Chondrocyte (in vitro differentiated cells): ENCODE measurements around the gene CCNDBP1. TPM values are rescaled to one million over a fixed set of nuclear protein-coding genes. Genes with fewer than 3 reads are reported as not detected.

Experiments used
- DNase-seq: peaks from one replicate; pipeline ENCODE4 v3.0.0; 2021; ENCODE audit warnings: mixed read lengths, low spot score
- H3K27ac Mint-ChIP-seq: one replicate; pipeline ENCODE4 v1.8.0; 2021; ENCODE audit warnings: mild to moderate bottlenecking, moderate library complexity, mixed read lengths; ENCODE audit not compliant: unreplicated experiment
- H3K27me3 Mint-ChIP-seq: 2 replicates; pipeline ENCODE4 v1.8.0; 2021; ENCODE audit warnings: low read depth, mixed read lengths
- H3K36me3 Mint-ChIP-seq: 2 replicates; pipeline ENCODE4 v1.8.0; 2021; ENCODE audit warnings: low read depth, mixed read lengths
- H3K4me1 Mint-ChIP-seq: 2 replicates; pipeline ENCODE4 v1.8.0; 2021; ENCODE audit warnings: low read depth, mild to moderate bottlenecking, mixed read lengths
- H3K4me3 Mint-ChIP-seq: one replicate; pipeline ENCODE4 v1.8.0; 2021; ENCODE audit warnings: mild to moderate bottlenecking, moderate library complexity, mixed read lengths; ENCODE audit not compliant: unreplicated experiment
- H3K9me3 Mint-ChIP-seq: 2 replicates; pipeline ENCODE4 v1.8.0; 2021; ENCODE audit warnings: low read depth, mixed read lengths
- CTCF ChIP-seq: fragments of 200-600 bp; sonication (generic); IDR thresholded peaks from 2 replicates; pipeline ENCODE4 v1.5.0; 2021; ENCODE audit warnings: antibody characterized with exemption, mild to moderate bottlenecking, moderate library complexity
- total RNA-seq: library from RNA; stranded (reverse); gene quantifications from 3 replicates; pipeline ENCODE4 v1.2.1, GENCODE V29; 2021

The CCNDBP1 gene
- total RNA-seq, 1 donor from 2014 or later: 40.1 TPM

GRCh38 chr15:43209059-43209824 lies 24.0 kb downstream of the CCNDBP1 start:
- peak; percentile 36 for TF ChIP-seq CTCF
- Mint-ChIP-seq H3K4me3 (no peak overlapping the region), H3K36me3 (peaks cover under 1% of the 10 kb centered on the region), H3K27ac (no peak overlapping the region), H3K9me3 (no peaks in the 10 kb centered on the region), H3K27me3 (peaks cover 45% of the 10 kb centered on the region), H3K4me1 (peaks cover 2% of the 10 kb centered on the region)
- no peak for DNase-seq

- Mint-ChIP-seq H3K9me3 (no peaks in the 10 kb centered on the region), H3K27ac (no peak overlapping the region), H3K27me3 (peaks cover 44% of the 10 kb centered on the region), H3K36me3 (no peaks in the 10 kb centered on the region), H3K4me3 (no peak overlapping the region), H3K4me1 (no peaks in the 10 kb centered on the region)
- no peak for TF ChIP-seq CTCF
- no peak for DNase-seq
Measured at GRCh38 chr15:43210172-43210745, 25.1 kb downstream of the CCNDBP1 start.

GRCh38 chr15:43210807-43211206 lies 25.6 kb downstream of the CCNDBP1 start:
- H3K27me3 Mint-ChIP-seq: peaks cover 44% of the 10 kb centered on the region
- no peak overlapping the region for H3K27ac Mint-ChIP-seq
- no peaks in the 10 kb centered on the region for H3K36me3 Mint-ChIP-seq
- no peak for DNase-seq
- no peaks in the 10 kb centered on the region for H3K9me3 Mint-ChIP-seq
- TF ChIP-seq CTCF: no peak
- H3K4me3 Mint-ChIP-seq: no peak overlapping the region
- H3K4me1 Mint-ChIP-seq: no peaks in the 10 kb centered on the region

GRCh38 chr15:43211224-43211735 lies 26.1 kb downstream of the CCNDBP1 start:
- H3K27me3 Mint-ChIP-seq: peaks cover 40% of the 10 kb centered on the region
- no peak overlapping the region for H3K4me3 Mint-ChIP-seq
- DNase-seq: no peak
- H3K4me1 Mint-ChIP-seq: no peaks in the 10 kb centered on the region
- H3K36me3 Mint-ChIP-seq: no peaks in the 10 kb centered on the region
- H3K9me3 Mint-ChIP-seq: no peaks in the 10 kb centered on the region
- no peak for TF ChIP-seq CTCF
- no peak overlapping the region for H3K27ac Mint-ChIP-seq

GRCh38 chr15:43212299-43212698 lies 27.1 kb downstream of the CCNDBP1 start:
- H3K36me3 Mint-ChIP-seq: no peaks in the 10 kb centered on the region
- no peaks in the 10 kb centered on the region for H3K4me1 Mint-ChIP-seq
- no peak for TF ChIP-seq CTCF
- DNase-seq: no peak
- no peak overlapping the region for H3K27ac Mint-ChIP-seq
- H3K27me3 Mint-ChIP-seq: peaks cover 33% of the 10 kb centered on the region
- no peak overlapping the region for H3K4me3 Mint-ChIP-seq
- no peaks in the 10 kb centered on the region for H3K9me3 Mint-ChIP-seq
